ENCODE results near the gene CACNA1I. TPM values are rescaled to one million over a fixed set of nuclear protein-coding genes. Genes with fewer than 3 reads are reported as not detected.

The CACNA1I gene
- total RNA-seq, 1 experiment from 2014 or later, result 0.15 TPM

- TF ChIP-seq CTCF (IDR thresholded peaks at IDR 0.05 in 2 of 3, conservative IDR thresholded peaks at IDR 0.05 in 1 of 3; ENCODE audit: borderline replicate concordance in 1 of 3, insufficient read depth in 1 of 3, low read depth in 2 of 3, low read length in 2 of 3), result no peak
- TF ChIP-seq ZFX (IDR thresholded peaks at IDR 0.05), result no peak
- no peak for TF ChIP-seq POLR2A (IDR thresholded peaks at IDR 0.05; ENCODE audit: borderline replicate concordance, extremely low read depth, insufficient read depth, insufficient read length)
- TF ChIP-seq ELF1 (IDR thresholded peaks at IDR 0.05; ENCODE audit: borderline replicate concordance, low read depth), result no peak
These were observed 23.4 kb downstream of the CACNA1I start (continued) for GRCh38 chr22:39593931-39594285.

- POLR2A ChIA-PET, result no interaction called here
These were observed 23.9 kb downstream of the CACNA1I start for GRCh38 chr22:39594411-39594810.

More at GRCh38 chr22:39594411-39594810, 23.9 kb downstream of the CACNA1I start:
- no peak overlapping the region for H3K9ac ChIP-seq (ENCODE audit: low read length)
- RAD21 ChIA-PET (ENCODE audit: low non-redundant PET in 1 of 2, low total read pairs in 2 of 2, uncharacterized antibody in 2 of 2, unreplicated experiment in 2 of 2), result no interaction called here
- no peak overlapping the region for H2AFZ ChIP-seq (ENCODE audit: low read depth, low read length, poor library complexity, severe bottlenecking)
- no peak overlapping the region for H3K4me2 ChIP-seq (ENCODE audit: low read length)
- DNase-seq (ENCODE audit: low read depth, low spot score) (no peak), ATAC-seq (no peak)
- no peaks in the 10 kb centered on the region for H3K9me2 ChIP-seq (ENCODE audit: insufficient read depth)
- intact Hi-C loops (cut with micrococcal nuclease), result no loop called here
- no TSS peak for BruUV-seq (replicated peaks)
- no peaks in the 10 kb centered on the region for H3K79me2 ChIP-seq (ENCODE audit: insufficient read depth, low read length)
- H3K36me3 ChIP-seq (ENCODE audit: control insufficient read depth in 1 of 2, insufficient read depth in 2 of 2, low read length in 2 of 2), result no peaks in the 10 kb centered on the region
- no peaks in the 10 kb centered on the region for H3K27me3 ChIP-seq (ENCODE audit: insufficient read depth, low read length)
- TF ChIP-seq YY1 (IDR thresholded peaks at IDR 0.05; ENCODE audit: extremely low read depth, insufficient replicate concordance, low read depth, low read length) (no peak), SP1 (IDR thresholded peaks at IDR 0.05; ENCODE audit: low read depth) (no peak), MAX (IDR thresholded peaks at IDR 0.05) (no peak), RAD21 (IDR thresholded peaks at IDR 0.05; ENCODE audit: low read depth) (no peak), EZH2phosphoT487 (IDR thresholded peaks at IDR 0.05; ENCODE audit: borderline replicate concordance) (no peak), POLR2A (IDR thresholded peaks at IDR 0.05; ENCODE audit: borderline replicate concordance, extremely low read depth, insufficient read depth, insufficient read length) (no peak), TCF7L2 (IDR thresholded peaks at IDR 0.05; ENCODE audit: borderline replicate concordance, extremely low read depth, insufficient read depth, insufficient read length) (no peak), CTCF (IDR thresholded peaks at IDR 0.05 in 2 of 3, conservative IDR thresholded peaks at IDR 0.05 in 1 of 3; ENCODE audit: borderline replicate concordance in 1 of 3, insufficient read depth in 1 of 3, low read depth in 2 of 3, low read length in 2 of 3) (no peak), FOSL1 (IDR thresholded peaks at IDR 0.05; ENCODE audit: low read depth) (no peak), EZH2 (IDR thresholded peaks at IDR 0.05) (no peak), JUND (IDR thresholded peaks at IDR 0.05) (no peak)
- H3K9me3 ChIP-seq (ENCODE audit: control insufficient read depth in 1 of 2, insufficient read depth in 1 of 2, low read depth in 1 of 2, low read length in 2 of 2), result no peaks in the 10 kb centered on the region
- H3K4me1 ChIP-seq (ENCODE audit: control insufficient read depth in 1 of 2, insufficient read depth in 2 of 2, low read length in 2 of 2), result peaks cover 22 to 30% of the 10 kb centered on the region in 2 experiments
- H3K27ac ChIP-seq (ENCODE audit: low read depth, low read length), result no peak overlapping the region
- CTCF ChIA-PET, result no interaction called here
- no peaks in the 10 kb centered on the region for H4K20me1 ChIP-seq (ENCODE audit: insufficient read depth)
- H3K4me3 ChIP-seq (replicated peaks in 1 of 2; ENCODE audit: low read depth in 1 of 2, low read length in 2 of 2), result no peak overlapping the region
